Measurements from ENCODE around the gene CEP350. TPM values are rescaled to one million over a fixed set of nuclear protein-coding genes. Genes with fewer than 3 reads are reported as not detected.

CEP350 gene
- total and polyA plus RNA-seq, 7 donors: 3.2 to 67.6 (median 45.2) TPM

DNA sequence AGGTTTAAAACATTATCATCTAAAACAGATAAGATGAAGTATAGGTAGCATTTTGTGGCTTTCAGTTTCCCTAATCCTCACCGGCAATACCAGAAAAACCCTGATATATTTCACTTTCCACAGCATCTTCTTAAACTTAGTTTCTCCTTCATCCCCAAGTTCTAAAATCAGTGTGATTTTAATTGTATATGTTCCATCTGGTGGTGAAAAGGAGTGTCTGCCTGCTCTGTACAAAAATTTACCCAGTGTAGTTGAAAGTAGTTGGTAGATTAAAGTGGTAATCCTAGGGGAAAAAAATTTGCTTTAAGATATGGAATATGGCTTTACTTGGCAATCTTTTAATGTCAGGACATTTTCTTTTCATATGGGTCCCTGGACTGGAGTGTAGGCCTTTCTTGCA, 74.3 kb downstream of the CEP350 start:
- Histone ChIP-seq H3K27me3 (no peaks in the 10 kb centered on the region), H3K4me1 (peaks cover 0 to 31% (median 16%) of the 10 kb centered on the region in 4 donors), H3K36me3 (peaks cover 4 to 60% (median 10%) of the 10 kb centered on the region in 4 donors), H3K27ac (peak overlapping the region in 3 of 4 donors; percentile 53 to 76 (median 57)), H3K9me3 (no peaks in the 10 kb centered on the region), H3K4me3 (no peak overlapping the region)
- no peak for TF ChIP-seq POLR2A (IDR thresholded peaks at IDR 0.05)
- TF ChIP-seq EP300 (IDR thresholded peaks at IDR 0.05): no peak
- no peak for TF ChIP-seq POLR2AphosphoS5 (IDR thresholded peaks at IDR 0.05)
- TF ChIP-seq, protein P1, sequence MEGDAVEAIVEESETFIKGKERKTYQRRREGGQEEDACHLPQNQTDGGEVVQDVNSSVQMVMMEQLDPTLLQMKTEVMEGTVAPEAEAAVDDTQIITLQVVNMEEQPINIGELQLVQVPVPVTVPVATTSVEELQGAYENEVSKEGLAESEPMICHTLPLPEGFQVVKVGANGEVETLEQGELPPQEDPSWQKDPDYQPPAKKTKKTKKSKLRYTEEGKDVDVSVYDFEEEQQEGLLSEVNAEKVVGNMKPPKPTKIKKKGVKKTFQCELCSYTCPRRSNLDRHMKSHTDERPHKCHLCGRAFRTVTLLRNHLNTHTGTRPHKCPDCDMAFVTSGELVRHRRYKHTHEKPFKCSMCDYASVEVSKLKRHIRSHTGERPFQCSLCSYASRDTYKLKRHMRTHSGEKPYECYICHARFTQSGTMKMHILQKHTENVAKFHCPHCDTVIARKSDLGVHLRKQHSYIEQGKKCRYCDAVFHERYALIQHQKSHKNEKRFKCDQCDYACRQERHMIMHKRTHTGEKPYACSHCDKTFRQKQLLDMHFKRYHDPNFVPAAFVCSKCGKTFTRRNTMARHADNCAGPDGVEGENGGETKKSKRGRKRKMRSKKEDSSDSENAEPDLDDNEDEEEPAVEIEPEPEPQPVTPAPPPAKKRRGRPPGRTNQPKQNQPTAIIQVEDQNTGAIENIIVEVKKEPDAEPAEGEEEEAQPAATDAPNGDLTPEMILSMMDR (IDR thresholded peaks at IDR 0.05): peak in 1 of 4 experiments; percentile 15
- DNase-seq: no peak
- intact Hi-C loops (cut with DNase I): no loop called here
- 83 to 94% methylated on average over 1 of the region's 1 CpG for WGBS, 2 donors

DNA sequence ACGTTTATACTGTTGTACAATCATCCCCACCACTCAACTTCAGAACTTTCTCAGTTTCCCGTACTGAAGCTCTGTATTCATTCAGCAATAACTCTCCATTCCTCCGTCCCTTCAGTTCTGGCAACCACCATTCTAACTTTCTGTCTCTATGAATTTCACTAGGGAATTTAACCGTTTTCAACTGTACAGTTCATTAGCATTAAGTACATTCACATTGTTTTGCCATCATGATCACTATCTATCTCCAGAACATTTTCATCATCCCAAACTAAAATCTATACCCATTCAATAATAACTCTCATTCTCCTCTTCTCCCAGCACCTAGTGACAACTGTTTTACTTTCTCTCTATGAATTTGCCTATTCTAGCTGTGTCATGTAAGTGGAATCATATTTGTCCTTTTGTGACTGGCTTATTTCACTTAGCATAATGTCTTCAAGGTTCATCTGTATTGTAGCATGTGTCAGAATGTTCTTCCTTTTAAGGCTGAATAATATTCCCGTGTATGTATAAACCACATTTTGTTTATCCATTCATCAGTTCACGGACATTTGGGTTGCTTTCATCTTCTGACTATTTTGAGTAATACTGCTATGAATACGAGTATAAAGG, 75.0 kb downstream of the CEP350 start:
- intact Hi-C loops (cut with DNase I): no loop called here
- Histone ChIP-seq H3K4me3 (no peak overlapping the region), H3K4me1 (peaks cover 0 to 31% (median 16%) of the 10 kb centered on the region in 4 donors), H3K9me3 (no peaks in the 10 kb centered on the region), H3K27ac (peak overlapping the region in 3 of 4 donors; percentile 53 to 76 (median 57)), H3K36me3 (peaks cover 0 to 60% (median 8%) of the 10 kb centered on the region in 4 donors), H3K27me3 (no peaks in the 10 kb centered on the region)
- TF ChIP-seq POLR2AphosphoS5 (IDR thresholded peaks at IDR 0.05) (peak in 1 of 4 donors; percentile 46), EP300 (IDR thresholded peaks at IDR 0.05) (no peak), POLR2A (IDR thresholded peaks at IDR 0.05) (no peak)
- TF ChIP-seq, protein P1 (IDR thresholded peaks at IDR 0.05): no peak
- 74 to 78% methylated on average over 7 of the region's 7 CpGs for WGBS, 2 donors
- DNase-seq: no peak

DNA sequence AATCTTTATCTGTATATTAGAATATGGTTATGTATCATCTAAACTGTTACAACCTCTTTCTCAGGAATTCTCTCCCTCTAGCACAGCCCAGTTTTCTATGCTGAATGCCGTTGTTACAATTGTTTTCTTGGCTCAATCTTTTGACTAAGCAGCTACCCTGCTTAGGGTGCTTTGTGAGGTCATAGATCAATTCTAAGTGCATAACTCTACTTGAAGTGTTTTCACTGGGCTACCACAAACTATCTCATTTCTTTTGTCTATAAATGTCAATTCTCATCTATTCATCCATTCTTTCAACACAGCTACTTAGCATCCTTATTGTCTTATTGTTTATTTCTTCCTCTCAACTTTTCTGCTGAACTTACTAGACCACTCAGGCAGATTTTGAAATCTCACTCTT, 77.1 kb downstream of the CEP350 start:
- Histone ChIP-seq H3K9me3 (no peaks in the 10 kb centered on the region), H3K27me3 (no peaks in the 10 kb centered on the region), H3K27ac (no peak overlapping the region), H3K4me1 (peaks cover 0 to 31% (median 16%) of the 10 kb centered on the region in 4 donors), H3K36me3 (peaks cover 0 to 60% (median 6%) of the 10 kb centered on the region in 4 donors), H3K4me3 (no peak overlapping the region)
- no peak for DNase-seq
- WGBS, 2 donors: 82 to 93% methylated on average over 1 of the region's 1 CpG
- intact Hi-C loops (cut with DNase I): no loop called here
- TF ChIP-seq POLR2A (IDR thresholded peaks at IDR 0.05) (no peak), POLR2AphosphoS5 (IDR thresholded peaks at IDR 0.05) (no peak), EP300 (IDR thresholded peaks at IDR 0.05) (no peak)
- TF ChIP-seq, protein P1 (IDR thresholded peaks at IDR 0.05): no peak

DNA sequence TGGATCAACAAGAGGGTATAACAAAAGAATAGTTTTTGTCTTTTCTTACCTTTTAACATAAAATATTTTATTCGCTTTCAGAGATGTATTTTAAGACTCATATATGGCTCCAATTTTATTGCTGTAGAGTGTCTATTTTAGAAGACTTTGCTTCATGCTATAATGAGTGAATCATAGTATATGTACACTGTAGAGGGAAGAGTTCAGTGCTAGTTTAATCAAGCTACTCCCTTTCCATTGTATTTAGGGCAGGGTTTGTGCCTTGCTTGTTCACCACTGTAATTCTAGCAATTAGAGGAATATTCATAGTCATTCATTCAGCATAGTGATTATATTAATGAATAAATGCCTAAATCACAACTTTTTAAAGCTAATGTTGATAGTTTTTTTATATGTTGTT, 78.8 kb downstream of the CEP350 start:
- no peaks in the 10 kb centered on the region for H3K27me3 ChIP-seq
- H3K4me3 ChIP-seq: no peak overlapping the region
- H3K27ac ChIP-seq: no peak overlapping the region
- peaks cover 0 to 17% (median 6%) of the 10 kb centered on the region in 4 donors for H3K4me1 ChIP-seq
- TF ChIP-seq EP300 (IDR thresholded peaks at IDR 0.05) (no peak), POLR2AphosphoS5 (IDR thresholded peaks at IDR 0.05) (no peak), POLR2A (IDR thresholded peaks at IDR 0.05) (no peak)
- TF ChIP-seq, protein P1 (IDR thresholded peaks at IDR 0.05): no peak
- WGBS, 2 donors: 0 to 42% methylated on average over 1 of the region's 1 CpG
- DNase-seq: no peak
- intact Hi-C loops (cut with DNase I): no loop called here
- peaks cover 0 to 72% (median 12%) of the 10 kb centered on the region in 4 donors for H3K36me3 ChIP-seq
- H3K9me3 ChIP-seq: no peaks in the 10 kb centered on the region
